HG03060 (cell line): Measurements from ENCODE around the gene LYZ.

Source experiments
- ATAC-seq: cut with Tn5 transposase; IDR thresholded peaks from one replicate; pipeline ENCODE4 v1.9.1; 2021; ENCODE audit warnings: low read depth, moderate number of reproducible peaks; ENCODE audit not compliant: unreplicated experiment

The LYZ gene

DNA sequence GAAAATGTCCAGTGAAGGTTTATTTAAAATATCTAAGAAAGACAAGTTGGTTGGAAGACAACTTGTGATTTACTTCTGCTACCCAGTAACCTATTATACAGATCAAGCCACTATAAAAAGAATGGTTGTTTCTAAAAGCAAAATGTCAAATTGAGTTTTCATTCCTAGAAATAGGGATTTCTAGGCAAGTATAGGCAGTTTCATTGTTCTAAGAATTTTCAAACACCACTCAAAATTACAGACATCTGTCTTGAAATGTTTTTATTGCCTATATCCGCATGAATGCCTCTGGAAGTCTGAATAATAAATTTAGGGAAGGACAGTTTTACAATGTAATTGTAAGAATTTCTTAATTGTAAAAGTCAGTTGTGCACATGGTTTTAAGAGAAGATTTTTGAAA, 20.0 kb downstream of the LYZ start:
- ATAC-seq = no peak

DNA sequence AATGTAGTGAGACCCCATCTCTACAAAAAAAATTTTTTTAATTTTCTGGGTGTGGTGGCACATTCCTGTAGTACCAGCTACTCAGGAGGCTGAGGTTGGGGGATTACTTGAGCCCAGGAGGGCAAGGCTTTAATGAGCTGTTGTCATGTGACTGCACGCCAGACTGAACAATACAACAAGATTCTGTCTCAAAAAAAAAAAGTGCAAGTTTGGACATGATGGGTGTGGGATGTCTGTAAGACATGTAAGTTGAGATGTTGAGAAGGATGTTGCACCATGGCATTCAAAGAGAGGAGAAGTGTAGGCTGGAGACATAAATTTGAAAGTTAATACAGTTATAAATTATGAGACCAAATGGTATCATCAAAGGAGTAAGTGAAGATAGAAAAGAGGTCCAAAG, 34.9 kb downstream of the LYZ start:
- ATAC-seq = no peak

DNA sequence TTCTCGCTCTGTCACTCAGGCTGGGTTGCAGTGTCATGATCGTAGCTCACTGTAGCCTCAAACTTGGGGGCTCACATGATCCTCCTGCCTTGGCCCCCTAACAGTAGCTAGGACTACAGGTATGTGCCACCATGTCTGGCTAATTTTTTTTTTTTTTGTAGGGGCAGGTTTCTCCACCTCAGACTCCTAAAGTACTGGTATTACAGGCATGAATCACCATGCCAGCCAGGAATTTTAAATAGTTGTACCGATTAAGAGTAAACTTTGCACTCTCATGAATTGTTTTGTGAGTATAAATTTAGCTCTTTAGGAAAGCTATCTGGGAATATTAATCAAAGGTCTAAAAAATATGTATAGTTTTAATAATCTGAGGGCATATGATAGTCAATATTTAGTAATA, 36.9 kb downstream of the LYZ start:
- ATAC-seq = no peak

DNA sequence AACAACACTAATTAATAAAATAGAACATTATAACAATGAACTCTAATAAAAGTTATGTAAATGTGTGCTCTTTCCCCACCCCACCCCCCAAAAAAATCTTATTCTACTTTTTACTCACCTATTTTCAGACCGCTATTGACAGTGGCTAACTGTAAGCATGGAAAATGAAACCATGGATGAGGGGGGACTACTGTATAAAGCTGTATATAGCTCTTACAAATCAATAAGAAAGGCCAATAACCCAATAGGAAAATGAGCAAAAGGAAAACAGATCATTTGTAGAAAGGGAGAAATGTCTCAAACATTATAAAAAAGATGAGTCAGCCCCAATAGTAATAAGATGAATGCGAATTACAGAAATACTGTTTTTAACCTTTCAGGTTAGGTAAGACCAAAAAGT, 38.7 kb downstream of the LYZ start:
- ATAC-seq = no peak

DNA sequence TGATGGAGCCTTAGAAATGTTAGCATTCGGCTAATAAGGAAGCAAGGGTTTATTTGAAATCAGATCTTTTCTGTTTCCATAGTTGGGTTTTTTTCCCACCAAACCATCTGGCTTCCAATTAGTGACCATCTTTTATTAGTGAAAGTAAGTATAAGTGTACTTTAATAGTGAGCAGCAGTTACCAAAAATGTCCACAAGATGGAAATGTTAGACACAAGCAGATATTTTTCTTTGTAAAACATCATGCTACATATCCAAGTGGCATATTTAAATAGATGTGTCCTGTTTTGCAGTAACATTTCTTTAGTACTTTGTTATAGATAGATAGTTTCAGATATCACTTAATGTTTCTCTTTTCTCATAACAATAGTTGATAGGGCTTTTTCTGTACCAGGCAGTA, 40.2 kb downstream of the LYZ start:
- no peak for ATAC-seq

DNA sequence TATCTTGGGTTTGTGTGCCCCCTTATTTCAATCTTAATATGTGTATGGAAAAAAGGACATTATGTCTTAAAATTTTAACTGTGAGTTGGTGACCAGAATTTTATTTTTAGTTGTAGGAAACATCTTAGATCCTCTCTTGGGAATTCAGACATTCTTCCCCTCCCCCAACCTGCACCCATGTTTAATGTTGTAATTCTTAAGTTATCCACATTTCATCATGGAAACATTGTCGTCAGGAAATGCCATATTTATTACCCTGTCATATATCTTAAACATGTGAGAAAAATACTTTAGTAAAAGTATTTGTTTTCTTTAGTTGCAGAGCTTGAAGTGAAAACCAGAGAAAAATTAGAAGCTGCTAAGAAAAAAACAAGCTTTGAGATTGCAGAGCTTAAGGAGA, 41.6 kb downstream of the LYZ start:
- no peak for ATAC-seq

DNA sequence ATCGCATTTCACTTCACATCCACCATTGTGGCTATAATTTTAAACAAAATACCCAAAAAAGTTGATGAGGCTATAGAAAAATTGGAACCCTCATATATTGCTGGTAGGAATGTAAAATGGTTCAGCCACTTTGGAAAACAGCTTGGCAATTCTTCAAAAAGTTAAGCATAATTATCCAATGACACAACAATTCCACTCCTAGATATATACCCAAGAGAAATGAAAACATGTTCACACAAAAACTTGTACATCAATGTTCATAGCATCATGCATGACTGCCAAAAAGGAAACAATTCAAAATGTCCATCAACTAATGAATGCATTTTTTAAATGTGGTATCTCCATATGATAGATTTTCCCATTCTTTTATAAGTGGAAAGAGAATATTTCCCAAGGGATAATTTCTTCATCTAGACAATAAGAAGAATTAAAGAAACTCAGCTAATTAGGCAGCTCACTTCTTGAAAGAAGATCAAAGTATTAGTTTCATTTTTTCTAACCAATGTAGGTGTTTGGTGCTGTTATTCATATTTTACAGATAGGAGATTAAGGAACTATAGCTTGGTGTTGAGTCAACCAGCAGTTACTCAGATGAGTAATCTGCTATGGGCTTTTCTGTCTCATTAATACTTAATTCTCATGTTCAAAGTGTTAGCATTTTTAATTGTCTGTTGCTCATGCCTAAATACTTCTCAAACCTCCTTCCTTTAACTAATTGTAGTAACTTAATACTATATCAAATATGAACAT, 44.2 kb downstream of the LYZ start:
- no peak for ATAC-seq

DNA sequence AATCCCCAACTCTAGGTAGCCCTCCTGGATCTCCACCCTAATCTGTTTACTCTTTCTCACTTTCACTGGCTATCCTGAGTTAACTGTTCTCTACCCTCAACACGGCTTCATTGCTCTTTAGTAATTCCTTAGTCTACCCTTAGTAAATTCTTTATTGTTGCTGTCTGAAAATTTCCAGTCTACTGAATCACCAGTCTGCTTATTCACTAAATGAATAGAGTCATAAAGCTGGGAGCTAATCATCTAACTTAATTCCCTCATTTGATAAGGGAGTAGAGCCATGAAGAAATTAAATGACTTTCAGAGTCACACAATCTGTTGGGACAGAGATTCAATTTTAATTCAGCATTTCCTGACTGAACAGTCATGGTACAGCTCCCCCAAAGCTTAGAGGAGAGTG, 47.9 kb downstream of the LYZ start:
- ATAC-seq = no peak

DNA sequence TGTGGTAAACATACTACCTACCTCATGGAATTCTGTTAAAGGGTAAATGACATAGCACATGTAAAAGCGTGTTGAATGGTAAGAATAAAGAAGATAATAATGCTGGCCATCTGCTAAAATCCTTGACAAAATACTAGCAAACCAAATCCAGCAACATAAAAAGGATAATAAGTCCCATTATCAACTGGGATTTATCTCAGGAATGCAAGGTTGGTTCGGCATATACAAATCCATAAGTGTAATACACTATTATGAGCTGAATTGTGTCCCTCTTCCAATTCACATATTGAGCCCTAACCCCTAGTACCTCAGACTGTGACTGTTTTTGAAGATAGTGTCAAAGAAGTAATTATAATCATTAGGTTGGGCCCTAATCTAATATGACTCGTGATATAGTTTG, 48.8 kb downstream of the LYZ start:
- no peak for ATAC-seq

DNA sequence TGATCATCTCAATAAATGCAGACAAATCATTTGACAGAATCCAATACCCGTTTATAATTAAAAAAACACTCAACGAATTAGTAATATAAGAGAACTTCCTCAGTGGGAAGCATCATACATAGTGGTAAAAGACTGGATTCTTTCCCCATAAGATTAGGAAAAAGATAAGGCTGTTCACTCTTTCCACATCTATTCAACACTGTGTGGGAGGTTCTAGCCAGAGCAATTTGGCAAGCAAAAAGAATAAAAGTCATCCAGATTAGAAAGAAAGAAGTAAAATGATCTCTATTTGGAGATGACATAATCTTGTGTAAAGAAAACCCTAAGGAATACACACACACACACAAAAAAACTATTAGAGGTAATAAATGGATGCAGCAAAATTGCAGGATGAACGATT, 49.8 kb downstream of the LYZ start:
- no peak for ATAC-seq

DNA sequence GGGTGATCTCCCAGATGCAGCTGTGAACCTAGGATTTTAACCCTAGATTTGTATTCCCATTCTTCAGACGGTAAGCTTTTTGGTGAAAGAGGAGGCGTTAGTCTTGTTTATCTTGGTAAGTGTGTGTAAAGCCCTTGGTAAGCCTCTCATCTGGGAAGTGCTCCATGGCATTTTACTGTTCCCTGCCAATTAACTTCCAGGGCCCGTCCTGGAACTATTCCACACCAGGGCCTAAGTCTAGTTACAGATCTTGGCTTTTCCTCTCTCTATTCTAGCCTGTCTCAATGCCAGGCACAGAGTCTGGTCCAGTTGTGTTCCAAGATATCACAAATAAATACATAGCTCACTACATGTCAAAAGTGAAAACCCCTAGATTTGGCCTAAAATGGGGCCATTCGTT, 53.8 kb downstream of the LYZ start:
- ATAC-seq = no peak
